ENCODE measurements around the gene LIPT2.

LIPT2 gene

GRCh38 chr11:74450318-74450717 is 43.2 kb downstream of the LIPT2 start:
- DNase-seq (ENCODE audit: low read depth), result no peak
- no peak overlapping the region for H3K4me3 ChIP-seq (ENCODE audit: low read depth, low read length)
- no peak for TF ChIP-seq CTCF (conservative IDR thresholded peaks at IDR 0.05; ENCODE audit: low read depth, low read length)

DNA sequence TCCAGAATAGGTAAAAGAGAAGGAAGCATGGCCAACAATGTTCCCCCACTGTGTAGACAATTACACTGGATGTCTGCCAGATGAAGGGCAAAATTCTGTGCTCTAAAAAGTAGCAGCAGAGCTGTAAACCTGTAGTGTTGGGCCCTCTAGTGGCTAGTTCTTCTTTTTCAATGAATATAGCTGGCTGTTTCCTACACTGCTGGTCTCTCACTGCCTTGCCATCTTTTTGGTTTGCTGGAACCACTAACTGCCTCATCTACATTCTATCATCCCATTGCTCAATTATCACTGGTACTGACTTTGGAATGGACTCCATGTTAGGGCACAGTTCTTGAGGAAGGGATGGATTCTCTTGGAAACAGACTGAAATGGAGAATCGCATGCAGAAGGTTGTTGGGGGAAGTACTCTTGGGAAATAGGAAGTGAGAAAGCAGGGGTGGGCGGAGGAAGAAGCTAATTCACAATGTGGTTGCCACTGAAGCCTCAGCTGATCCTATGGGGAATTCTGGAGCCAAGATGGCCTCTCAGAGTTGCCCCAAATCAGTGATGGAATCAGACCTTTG is 44.1 kb downstream of the LIPT2 start:
- peak; percentile 90 for DNase-seq (ENCODE audit: low read depth)
- peak; percentile 78 for TF ChIP-seq CTCF (conservative IDR thresholded peaks at IDR 0.05; ENCODE audit: low read depth, low read length)
- H3K4me3 ChIP-seq (ENCODE audit: low read depth, low read length), result no peak overlapping the region

DNA sequence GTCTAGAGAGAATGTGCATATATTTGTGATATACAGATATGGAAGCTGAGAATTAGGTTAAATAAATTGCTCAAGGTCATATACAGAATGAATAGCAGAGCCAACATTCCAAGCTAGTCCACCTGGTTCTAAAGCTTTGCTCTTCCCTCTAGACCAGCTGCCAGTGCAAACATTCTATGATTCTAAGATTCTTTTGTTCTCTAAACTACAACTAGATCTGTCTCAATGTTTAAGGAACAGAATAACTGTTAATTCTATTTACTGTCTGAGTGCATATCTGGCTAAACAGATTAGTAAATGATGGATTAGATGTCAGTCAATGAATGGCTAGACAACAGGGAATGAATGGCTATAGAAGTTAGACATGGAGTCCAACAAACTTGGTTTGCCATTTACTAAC is 45.8 kb downstream of the LIPT2 start:
- no peak overlapping the region for H3K4me3 ChIP-seq (ENCODE audit: low read depth, low read length)
- no peak for DNase-seq (ENCODE audit: low read depth)
- TF ChIP-seq CTCF (conservative IDR thresholded peaks at IDR 0.05; ENCODE audit: low read depth, low read length), result no peak

- H3K4me3 ChIP-seq (ENCODE audit: low read depth, low read length), result no peak overlapping the region
- DNase-seq (ENCODE audit: low read depth), result no peak
- no peak for TF ChIP-seq CTCF (conservative IDR thresholded peaks at IDR 0.05; ENCODE audit: low read depth, low read length)
These were observed 47.0 kb downstream of the LIPT2 start for GRCh38 chr11:74446532-74446938.

DNA sequence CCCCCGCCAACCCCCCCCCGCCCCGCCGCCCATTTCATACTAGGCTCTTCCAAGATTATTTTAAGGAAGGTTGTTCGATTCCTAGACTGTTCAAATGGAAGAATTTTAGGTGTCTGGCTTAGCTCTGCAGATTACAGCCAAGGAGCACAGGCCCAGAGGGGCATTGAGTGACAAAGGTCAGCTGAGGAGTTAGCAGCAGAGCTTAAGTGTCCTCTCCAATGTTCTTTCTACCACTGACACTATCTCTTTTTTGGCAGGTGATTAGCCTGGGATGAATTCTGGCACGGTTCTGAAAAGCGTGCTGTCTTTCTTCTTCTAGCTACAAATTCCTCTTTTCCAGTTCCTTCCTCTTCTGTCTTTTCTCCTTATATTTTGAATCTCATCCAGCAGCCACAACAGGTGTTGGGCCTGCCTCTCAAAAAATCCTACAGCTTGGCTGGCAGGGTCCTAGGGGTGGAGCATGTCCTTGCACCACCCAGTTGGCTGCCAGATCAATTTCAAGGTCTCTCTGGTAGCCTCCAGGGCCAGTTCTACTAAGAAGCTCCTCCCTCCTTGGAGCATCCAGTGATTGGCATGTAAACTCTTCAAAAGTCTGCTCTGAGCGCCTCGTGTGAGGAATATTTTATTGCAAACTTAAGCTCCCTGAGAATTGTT is 49.2 kb downstream of the LIPT2 start:
- no peak for DNase-seq (ENCODE audit: low read depth)
- no peak for TF ChIP-seq CTCF (conservative IDR thresholded peaks at IDR 0.05; ENCODE audit: low read depth, low read length)
- H3K4me3 ChIP-seq (ENCODE audit: low read depth, low read length), result no peak overlapping the region

GRCh38 chr11:74443071-74443864 is 50.3 kb downstream of the LIPT2 start:
- TF ChIP-seq CTCF (conservative IDR thresholded peaks at IDR 0.05; ENCODE audit: low read depth, low read length), result peak; percentile 50
- H3K4me3 ChIP-seq (ENCODE audit: low read depth, low read length), result peak overlapping the region; percentile 32
- DNase-seq (ENCODE audit: low read depth), result peak; percentile 71
